Prostate gland (tissue), 2 donors: Measurements from ENCODE around the gene SP8. TPM values are rescaled to one million over a fixed set of nuclear protein-coding genes. Genes with fewer than 3 reads are reported as not detected.

Experiments
- DNase-seq: peaks from one replicate; pipeline ENCODE4 v3.0.0-alpha.2; 2019; ENCODE audit warnings: low spot score
- H3K27ac ChIP-seq, 2 donors: fragments of 200-600 bp; sonication (generic); 2 replicates each; pipeline ENCODE4 v1.5.1; 2017 to 2019
- H3K27me3 ChIP-seq: fragments of 200-600 bp; sonication (generic); replicated peaks from 2 replicates; pipeline ENCODE4 v1.5.1; 2019; ENCODE audit not compliant: insufficient read depth
- H3K36me3 ChIP-seq, 2 donors: fragments of 200-600 bp; sonication (generic); 1 replicate in 1 of 2; 2 replicates in 1 of 2; pipeline versions ENCODE4 v1.5.1 to v1.8.1; 2017 to 2019
- H3K4me1 ChIP-seq: fragments of 200-600 bp; sonication (generic); replicated peaks from 2 replicates; pipeline ENCODE4 v1.5.1; 2019
- H3K4me3 ChIP-seq, 2 donors: fragments of 200-600 bp; sonication (generic); 2 replicates each; pipeline ENCODE4 v1.5.1; 2017 to 2019
- H3K9me3 ChIP-seq: fragments of 200-600 bp; sonication (generic); 2 replicates; pipeline ENCODE4 v1.5.1; 2017
- CTCF ChIP-seq, 4 experiments: fragments of 200-600 bp in 2 of 4; fragments of 450-650 bp in 2 of 4; sonication (generic) in 2 of 4; IDR thresholded peaks; 1 replicate in 3 of 4; 2 replicates in 1 of 4; pipeline ENCODE4 v1.5.1; 2016 to 2019; ENCODE audit warnings: antibody characterized with exemption in 4 of 4, mild to moderate bottlenecking in 2 of 4, moderate library complexity in 2 of 4
- POLR2A ChIP-seq: fragments of 450-650 bp; IDR thresholded peaks from one replicate; pipeline ENCODE4 v1.6.1; 2016; ENCODE audit warnings: antibody characterized with exemption, mild to moderate bottlenecking
- POLR2AphosphoS5 ChIP-seq: sonication (generic); formaldehyde crosslinking; IDR thresholded peaks from one replicate; pipeline ENCODE4 v1.6.1; 2017; ENCODE audit warnings: antibody characterized with exemption
- WGBS: methylation state at CpG from one replicate; pipeline ENCODE4 v1.1.5; 2018; 5-methylcytosine and 5-hydroxymethylcytosine counted together
- intact Hi-C: fragments of 100-400 bp; cut with DNase I; formaldehyde crosslinking; loops from one replicate; pipeline ENCODE4 v1.14.2; 2022
- total RNA-seq, 2 donors: library from RNA; depleted of rRNA; stranded (reverse); fragments of >200 nt; gene quantifications; one replicate each; pipeline ENCODE4 v1.1.0, GENCODE V29; 2016

Gene SP8
- total RNA-seq, 2 donors from 2014 or later = 7.4 to 44.5 TPM

- no peak for TF ChIP-seq POLR2A
- 93% methylated on average over 11 of the region's 11 CpGs for WGBS
- intact Hi-C loops = no loop called here
- Histone ChIP-seq H3K4me1 (no peaks in the 10 kb centered on the region), H3K9me3 (no peaks in the 10 kb centered on the region), H3K36me3 (no peaks in the 10 kb centered on the region), H3K27me3 (no peaks in the 10 kb centered on the region), H3K27ac (no peak overlapping the region), H3K4me3 (no peak overlapping the region)
- no peak for DNase-seq
Observed at GRCh38 chr7:20738518-20739481, 47.9 kb downstream of the SP8 start.

- no peaks in the 10 kb centered on the region for H3K9me3 ChIP-seq
- H3K4me1 ChIP-seq = no peaks in the 10 kb centered on the region
- 45% methylated on average over 5 of the region's 5 CpGs for WGBS
- H3K27ac ChIP-seq = no peak overlapping the region
- no peaks in the 10 kb centered on the region for H3K27me3 ChIP-seq
- TF ChIP-seq POLR2A (no peak), CTCF (IDR thresholded peaks at IDR 0.05) (no peak), POLR2AphosphoS5 (no peak)
- H3K36me3 ChIP-seq = no peaks in the 10 kb centered on the region
- no peak for DNase-seq
- no peak overlapping the region for H3K4me3 ChIP-seq
- intact Hi-C loops = no loop called here
Observed at GRCh38 chr7:20737840-20738448, 48.7 kb downstream of the SP8 start.

- DNase-seq = peak; percentile 7
- Histone ChIP-seq H3K4me1 (no peaks in the 10 kb centered on the region), H3K27ac (no peak overlapping the region), H3K27me3 (no peaks in the 10 kb centered on the region), H3K9me3 (no peaks in the 10 kb centered on the region), H3K36me3 (no peaks in the 10 kb centered on the region), H3K4me3 (no peak overlapping the region)
- intact Hi-C loops = no loop called here
- WGBS = 65% methylated on average over 4 of the region's 4 CpGs
- peak; percentile 44 for TF ChIP-seq POLR2AphosphoS5
- TF ChIP-seq CTCF (IDR thresholded peaks at IDR 0.05) = no peak
- no peak for TF ChIP-seq POLR2A
Observed at GRCh38 chr7:20735346-20736065, 51.2 kb downstream of the SP8 start.

Other genes with a start within 250 kb of the SP8 start
- gene ABCB5, start 171.2 kb downstream of the SP8 start, total RNA-seq = 1 to 10 TPM in 1 of 2 donors, not detected in 1; 1.8 TPM